Measurements from ENCODE around the gene LSM3. TPM values are rescaled to one million over a fixed set of nuclear protein-coding genes. Genes with fewer than 3 reads are reported as not detected.

LSM3 gene
- total RNA-seq, 2 donors from 2014 or later, result 4.9 TPM

DNA sequence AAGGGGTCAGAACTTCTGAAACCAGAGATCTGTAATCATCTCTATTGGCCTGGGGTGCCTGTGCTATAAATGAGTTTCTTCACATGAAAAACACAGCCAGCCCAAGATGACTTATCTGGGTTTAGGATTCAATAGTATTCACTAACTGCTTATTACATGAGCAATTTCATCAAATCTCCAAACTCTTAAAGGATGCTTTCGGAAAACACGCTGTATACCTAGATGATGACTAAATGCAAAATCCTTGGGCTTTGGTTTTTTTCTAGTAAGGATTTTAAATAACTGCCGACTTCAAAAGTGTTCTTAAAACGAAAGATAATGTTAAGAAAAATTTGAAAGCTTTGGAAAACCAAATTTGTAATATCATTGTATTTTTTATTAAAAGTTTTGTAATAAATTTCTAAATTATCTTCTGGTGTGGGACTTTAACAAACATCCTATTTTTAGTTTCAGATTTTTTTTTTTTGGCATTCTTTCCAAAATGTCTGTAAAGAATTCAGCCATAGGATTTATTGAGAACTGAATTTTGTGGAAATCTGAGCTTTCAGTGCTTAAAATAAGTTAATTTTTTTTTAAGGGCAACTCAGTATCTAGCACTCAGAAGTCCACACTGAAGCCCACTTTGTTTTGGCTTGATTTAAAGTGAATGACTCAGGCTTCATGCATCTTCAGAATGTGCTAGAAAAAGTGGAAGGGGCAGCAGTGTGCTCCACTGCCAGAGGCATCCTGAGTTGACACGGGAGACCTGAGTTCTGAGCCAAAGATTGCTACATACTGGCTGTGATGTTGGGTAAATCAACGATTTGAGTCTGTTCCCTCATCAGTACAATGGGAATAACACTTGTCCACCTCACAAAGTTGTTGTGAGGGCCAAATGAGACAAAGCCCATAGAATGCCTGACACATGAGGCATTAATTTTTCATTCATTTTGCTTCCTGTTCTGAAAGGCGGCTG lies 35.1 kb upstream of the LSM3 start:
- Histone ChIP-seq H3K4me1 (ENCODE audit: control insufficient read depth in 1 of 2, low read depth in 2 of 2) (peaks cover 53 to 87% of the 10 kb centered on the region in 2 donors), H3K36me3 (peaks cover 24% of the 10 kb centered on the region), H3K4me3 (peak overlapping the region; percentile 61), H3K27me3 (replicated peaks; ENCODE audit: insufficient read depth) (no peaks in the 10 kb centered on the region), H3K9me3 (no peaks in the 10 kb centered on the region), H3K27ac (peak overlapping the region; percentile 94 to 98)
- DNase-seq (ENCODE audit: low spot score) (no peak), ATAC-seq (ENCODE audit: insufficient number of reproducible peaks, low FRiP score, low read depth) (peak; percentile 87)
- no peak for TF ChIP-seq CTCF (IDR thresholded peaks at IDR 0.05)

DNA sequence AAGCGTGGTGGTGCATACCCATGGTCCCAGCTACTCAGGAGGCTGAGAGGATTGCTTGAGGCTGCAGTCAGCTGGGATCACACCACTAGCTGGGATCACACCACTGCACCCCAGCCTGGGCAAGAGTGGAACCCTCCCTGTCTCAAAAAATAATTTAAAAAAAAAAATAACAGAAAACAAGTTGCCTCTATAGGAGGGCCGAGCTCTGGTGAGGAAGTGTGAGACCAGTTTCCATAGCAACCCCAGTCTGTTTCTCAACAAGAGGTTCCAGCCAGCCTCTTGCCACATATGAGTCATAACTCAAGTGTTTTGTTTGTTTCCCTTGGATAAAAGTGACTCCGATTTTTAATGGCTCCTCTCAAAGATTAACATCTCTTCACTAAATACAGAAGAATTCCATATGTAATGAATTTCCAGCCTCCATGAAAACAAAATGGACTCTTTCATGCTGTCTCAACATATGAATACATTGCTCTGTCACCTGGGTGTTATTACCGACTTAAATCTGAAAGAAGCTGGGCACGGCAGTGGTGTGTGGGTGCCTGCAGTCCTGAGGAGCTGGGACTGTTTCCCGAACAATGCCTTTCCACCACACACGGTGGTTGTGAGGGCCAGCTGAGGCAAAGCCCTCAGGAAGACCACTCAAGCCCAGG lies 34.1 kb upstream of the LSM3 start:
- DNase-seq (ENCODE audit: low spot score) (peak; percentile 68), ATAC-seq (ENCODE audit: insufficient number of reproducible peaks, low FRiP score, low read depth) (peak; percentile 98)
- H3K9me3 ChIP-seq, result no peaks in the 10 kb centered on the region
- peaks cover 53 to 84% of the 10 kb centered on the region in 2 donors for H3K4me1 ChIP-seq (ENCODE audit: control insufficient read depth in 1 of 2, low read depth in 2 of 2)
- H3K27me3 ChIP-seq (replicated peaks; ENCODE audit: insufficient read depth), result no peaks in the 10 kb centered on the region
- peak overlapping the region; percentile 61 for H3K4me3 ChIP-seq
- peak overlapping the region; percentile 94 to 98 for H3K27ac ChIP-seq
- peaks cover 13% of the 10 kb centered on the region for H3K36me3 ChIP-seq
- TF ChIP-seq CTCF (IDR thresholded peaks at IDR 0.05), result no peak

- no peaks in the 10 kb centered on the region for H3K9me3 ChIP-seq
- H3K4me1 ChIP-seq (ENCODE audit: control insufficient read depth in 1 of 2, low read depth in 2 of 2), result peaks cover 53 to 77% of the 10 kb centered on the region in 2 donors
- DNase-seq (ENCODE audit: low spot score) (no peak), ATAC-seq (ENCODE audit: insufficient number of reproducible peaks, low FRiP score, low read depth) (no peak)
- TF ChIP-seq CTCF (IDR thresholded peaks at IDR 0.05), result no peak
- peak overlapping the region; percentile 61 for H3K4me3 ChIP-seq
- peaks cover 9% of the 10 kb centered on the region for H3K36me3 ChIP-seq
- peak overlapping the region; percentile 94 to 98 for H3K27ac ChIP-seq
- H3K27me3 ChIP-seq (replicated peaks; ENCODE audit: insufficient read depth), result no peaks in the 10 kb centered on the region
These were observed 33.4 kb upstream of the LSM3 start for GRCh38 chr3:14145236-14145635.

DNA sequence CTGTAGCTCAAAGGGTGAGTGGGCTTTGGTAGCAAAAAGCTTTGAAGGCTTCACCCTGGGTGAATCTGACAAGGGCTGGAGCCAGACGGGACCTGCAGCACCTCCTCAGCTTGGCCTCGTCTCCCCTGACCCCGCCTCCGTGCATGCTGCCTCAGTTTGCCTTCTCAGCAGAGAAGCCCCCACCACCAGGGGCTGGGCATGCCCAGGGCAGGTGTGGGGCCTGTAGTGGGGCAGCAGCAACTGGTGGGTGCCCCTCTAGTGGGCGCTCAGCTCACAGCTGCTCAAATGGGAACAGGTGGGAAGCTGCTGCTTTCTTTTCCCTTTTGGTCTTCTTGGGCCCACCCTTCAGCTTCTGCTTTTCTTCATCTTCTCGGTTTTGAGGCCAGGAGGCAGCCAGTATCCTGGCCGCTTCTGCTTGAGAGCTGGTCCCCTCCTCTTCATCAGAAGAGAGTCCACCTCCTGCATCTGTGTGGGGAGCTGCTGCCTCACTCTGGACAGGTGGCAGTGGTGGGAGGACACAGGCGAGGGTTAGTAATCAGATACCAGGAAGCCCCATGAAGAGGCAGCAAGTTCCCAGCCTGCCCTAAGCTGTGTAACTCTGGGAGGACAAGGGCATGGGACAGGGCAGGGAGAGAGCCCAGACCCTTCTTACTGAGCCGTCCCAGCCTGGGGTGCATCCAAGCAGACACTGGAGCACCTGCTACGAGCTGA lies 32.8 kb upstream of the LSM3 start:
- peaks cover 15% of the 10 kb centered on the region for H3K36me3 ChIP-seq
- peak overlapping the region; percentile 94 to 98 for H3K27ac ChIP-seq
- no peaks in the 10 kb centered on the region for H3K9me3 ChIP-seq
- H3K27me3 ChIP-seq (replicated peaks; ENCODE audit: insufficient read depth), result no peaks in the 10 kb centered on the region
- DNase-seq (ENCODE audit: low spot score), result no peak
- H3K4me1 ChIP-seq (ENCODE audit: control insufficient read depth in 1 of 2, low read depth in 2 of 2), result peaks cover 53 to 71% of the 10 kb centered on the region in 2 donors
- no peak for ATAC-seq (ENCODE audit: insufficient number of reproducible peaks, low FRiP score, low read depth)
- TF ChIP-seq CTCF (IDR thresholded peaks at IDR 0.05), result no peak
- no peak overlapping the region for H3K4me3 ChIP-seq

Data from thoracic aorta (tissue), 2 donors.